Cardiac muscle cell (in vitro differentiated cells and primary cell): ENCODE measurements around the gene KIAA1755. TPM values are rescaled to one million over a fixed set of nuclear protein-coding genes. Genes with fewer than 3 reads are reported as not detected.

Experiments
- DNase-seq, 2 donors: peaks; one replicate each; pipeline versions ENCODE4 v3.0.0 to v3.0.0-alpha.2; 2010 to 2017; ENCODE audit warnings: low read depth in 1 of 2, low spot score in 1 of 2
- H3K27ac ChIP-seq: fragments of 200-600 bp; sonication (generic); 2 replicates; pipeline ENCODE4 v1.5.1; 2016
- H3K27me3 ChIP-seq: fragments of 200-600 bp; sonication (generic); 2 replicates; pipeline ENCODE4 v1.6.0; 2016; ENCODE audit warnings: control low read depth
- H3K36me3 ChIP-seq: fragments of 200-600 bp; sonication (generic); 2 replicates; pipeline ENCODE4 v1.5.1; 2016; ENCODE audit warnings: control low read depth
- H3K4me1 ChIP-seq: fragments of 200-600 bp; sonication (generic); 2 replicates; pipeline ENCODE4 v1.8.1; 2017; ENCODE audit warnings: low read depth, mild to moderate bottlenecking, mixed run types
- H3K4me3 ChIP-seq: fragments of 200-600 bp; sonication (generic); 2 replicates; pipeline ENCODE4 v1.5.1; 2016; ENCODE audit warnings: mild to moderate bottlenecking
- H3K9me3 ChIP-seq: fragments of 200-600 bp; sonication (generic); 2 replicates; pipeline ENCODE4 v1.5.1; 2017; ENCODE audit warnings: low read depth, mild to moderate bottlenecking, control low read depth
- CTCF ChIP-seq: IDR thresholded peaks from 2 replicates; pipeline ENCODE4 v1.5.1; 2012; ENCODE audit warnings: low read depth, mild to moderate bottlenecking, low read length
- polyA plus RNA-seq: library from polyadenylated mRNA; unstranded; fragments of >200 nt; fragmentation: Nextera tagmentation; extraction: Ambion mirVana; gene quantifications from 2 replicates; pipeline ENCODE4 v1.2.1, GENCODE V29; 2016
- total RNA-seq: library from RNA; depleted of rRNA; stranded (reverse); fragments of >200 nt; gene quantifications from 2 replicates; pipeline ENCODE4 v1.2.3, GENCODE V29; 2016

KIAA1755 gene
- total and polyA plus RNA-seq, 2 experiments from 2014 or later: not detected

DNA sequence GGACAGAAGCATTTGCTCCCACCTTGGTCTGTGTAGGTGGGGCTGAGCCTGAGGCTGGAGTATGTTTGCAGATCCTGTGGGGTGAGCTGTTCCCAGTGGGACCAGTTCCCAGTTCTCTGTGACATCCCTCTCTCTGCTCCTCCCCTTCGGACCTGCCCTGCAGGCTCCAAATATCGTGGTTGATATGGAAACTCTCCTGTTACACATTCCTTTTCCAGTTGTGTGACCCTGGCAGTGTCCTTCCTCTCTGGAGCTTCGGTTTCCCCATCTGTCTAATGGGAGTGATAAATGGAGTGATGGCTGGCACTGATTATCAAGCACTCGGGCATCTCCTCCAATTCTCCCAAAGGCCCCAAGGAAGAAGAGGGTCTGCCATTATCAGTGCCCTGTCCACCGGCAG lies 79.8 kb downstream of the KIAA1755 start:
- Histone ChIP-seq H3K36me3 (no peaks in the 10 kb centered on the region), H3K27me3 (no peaks in the 10 kb centered on the region), H3K4me1 (no peaks in the 10 kb centered on the region), H3K4me3 (no peak overlapping the region), H3K9me3 (no peaks in the 10 kb centered on the region), H3K27ac (no peak overlapping the region)
- no peak for TF ChIP-seq CTCF
- DNase-seq: no peak

DNA sequence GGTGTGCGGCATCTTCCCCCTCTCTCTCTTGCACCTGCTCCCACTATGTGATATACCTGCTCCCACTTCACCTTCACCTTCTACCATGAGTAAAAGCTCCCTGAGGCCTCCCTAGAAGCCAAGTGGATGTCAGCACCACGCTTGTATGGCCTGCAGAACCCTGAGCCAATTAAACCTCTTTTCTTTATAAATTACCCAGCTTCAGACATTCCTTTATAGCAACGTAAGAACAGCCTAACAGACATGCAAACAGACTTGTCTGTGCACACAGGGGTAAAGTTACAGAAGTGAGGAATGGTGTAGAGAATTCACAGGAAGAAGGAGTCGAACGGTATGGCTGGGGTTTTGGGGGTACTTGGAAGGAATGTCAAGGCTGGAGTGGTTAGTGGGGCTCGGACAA lies 80.7 kb downstream of the KIAA1755 start:
- Histone ChIP-seq H3K27me3 (no peaks in the 10 kb centered on the region), H3K4me1 (no peaks in the 10 kb centered on the region), H3K4me3 (no peak overlapping the region), H3K27ac (no peak overlapping the region), H3K36me3 (no peaks in the 10 kb centered on the region), H3K9me3 (no peaks in the 10 kb centered on the region)
- TF ChIP-seq CTCF: no peak
- DNase-seq: no peak

DNA sequence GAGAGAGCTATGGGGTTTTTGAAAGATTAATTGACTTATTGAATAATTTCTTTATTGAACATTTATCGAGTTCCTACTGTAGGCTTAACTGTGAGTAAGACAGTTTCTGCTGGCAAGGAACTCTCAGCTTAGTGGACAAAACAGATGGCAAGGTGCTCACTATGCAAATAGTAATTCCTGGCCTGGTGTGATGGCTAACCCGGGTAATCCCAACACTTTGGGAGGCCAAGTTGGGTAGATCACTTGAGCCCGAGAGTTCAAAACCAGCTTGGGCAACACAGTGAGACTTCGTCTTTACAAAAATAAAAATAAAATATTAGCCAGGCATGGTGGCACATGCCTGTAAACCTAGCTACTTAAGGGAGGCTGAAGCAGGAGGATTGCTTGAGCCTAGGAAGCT lies 82.0 kb downstream of the KIAA1755 start:
- Histone ChIP-seq H3K36me3 (no peaks in the 10 kb centered on the region), H3K4me1 (no peaks in the 10 kb centered on the region), H3K4me3 (no peak overlapping the region), H3K9me3 (no peaks in the 10 kb centered on the region), H3K27ac (no peak overlapping the region), H3K27me3 (no peaks in the 10 kb centered on the region)
- no peak for DNase-seq
- TF ChIP-seq CTCF: no peak

- no peaks in the 10 kb centered on the region for H3K9me3 ChIP-seq
- no peaks in the 10 kb centered on the region for H3K27me3 ChIP-seq
- DNase-seq: no peak
- H3K4me1 ChIP-seq: no peaks in the 10 kb centered on the region
- no peaks in the 10 kb centered on the region for H3K36me3 ChIP-seq
- no peak overlapping the region for H3K4me3 ChIP-seq
- TF ChIP-seq CTCF: no peak
- no peak overlapping the region for H3K27ac ChIP-seq
Measured at GRCh38 chr20:38178065-38178491, 82.5 kb downstream of the KIAA1755 start.

GRCh38 chr20:38177201-38177600 lies 83.3 kb downstream of the KIAA1755 start:
- no peak for DNase-seq
- H3K36me3 ChIP-seq: no peaks in the 10 kb centered on the region
- no peak overlapping the region for H3K27ac ChIP-seq
- no peak overlapping the region for H3K4me3 ChIP-seq
- H3K4me1 ChIP-seq: no peaks in the 10 kb centered on the region
- no peaks in the 10 kb centered on the region for H3K9me3 ChIP-seq
- no peak for TF ChIP-seq CTCF
- H3K27me3 ChIP-seq: no peaks in the 10 kb centered on the region
